ENCODE measurements around the gene CTNS.

DNA sequence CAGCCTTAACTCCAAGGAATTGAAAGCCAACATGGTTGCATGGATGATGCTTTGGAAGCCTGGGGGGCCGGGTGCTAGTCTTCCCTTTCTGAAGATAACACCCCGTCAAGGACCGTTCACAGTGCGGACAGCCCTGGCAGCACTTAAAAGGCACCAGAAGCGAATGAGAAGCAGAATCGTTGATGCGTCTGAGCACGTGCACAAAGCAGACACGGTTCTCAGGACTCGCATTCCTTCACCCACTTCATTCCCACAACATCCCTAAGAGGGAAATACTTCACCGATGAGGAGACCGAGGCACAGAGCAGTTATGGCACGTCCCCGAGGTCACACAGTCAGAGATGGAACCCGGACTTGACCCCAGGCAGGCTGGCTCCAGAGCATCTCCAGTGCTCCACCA is 41.6 kb upstream of the CTNS start:
- TF ChIP-seq, protein P1, sequence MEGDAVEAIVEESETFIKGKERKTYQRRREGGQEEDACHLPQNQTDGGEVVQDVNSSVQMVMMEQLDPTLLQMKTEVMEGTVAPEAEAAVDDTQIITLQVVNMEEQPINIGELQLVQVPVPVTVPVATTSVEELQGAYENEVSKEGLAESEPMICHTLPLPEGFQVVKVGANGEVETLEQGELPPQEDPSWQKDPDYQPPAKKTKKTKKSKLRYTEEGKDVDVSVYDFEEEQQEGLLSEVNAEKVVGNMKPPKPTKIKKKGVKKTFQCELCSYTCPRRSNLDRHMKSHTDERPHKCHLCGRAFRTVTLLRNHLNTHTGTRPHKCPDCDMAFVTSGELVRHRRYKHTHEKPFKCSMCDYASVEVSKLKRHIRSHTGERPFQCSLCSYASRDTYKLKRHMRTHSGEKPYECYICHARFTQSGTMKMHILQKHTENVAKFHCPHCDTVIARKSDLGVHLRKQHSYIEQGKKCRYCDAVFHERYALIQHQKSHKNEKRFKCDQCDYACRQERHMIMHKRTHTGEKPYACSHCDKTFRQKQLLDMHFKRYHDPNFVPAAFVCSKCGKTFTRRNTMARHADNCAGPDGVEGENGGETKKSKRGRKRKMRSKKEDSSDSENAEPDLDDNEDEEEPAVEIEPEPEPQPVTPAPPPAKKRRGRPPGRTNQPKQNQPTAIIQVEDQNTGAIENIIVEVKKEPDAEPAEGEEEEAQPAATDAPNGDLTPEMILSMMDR (IDR thresholded peaks at IDR 0.05; ENCODE audit: poor library complexity, severe bottlenecking): no peak
- TF ChIP-seq TAF1 (IDR thresholded peaks at IDR 0.05; ENCODE audit: low read depth) (no peak), RAD21 (conservative IDR thresholded peaks at IDR 0.05) (no peak), POLR2AphosphoS5 (IDR thresholded peaks at IDR 0.05) (no peak), MXI1 (conservative IDR thresholded peaks at IDR 0.05; ENCODE audit: poor library complexity, severe bottlenecking) (no peak), EZH2 (IDR thresholded peaks at IDR 0.05; ENCODE audit: borderline replicate concordance, insufficient read depth, low read length, poor library complexity, severe bottlenecking) (no peak), SMC3 (conservative IDR thresholded peaks at IDR 0.05; ENCODE audit: poor library complexity) (no peak), EP300 (conservative IDR thresholded peaks at IDR 0.05; ENCODE audit: poor library complexity, severe bottlenecking) (no peak)
- TF ChIP-seq, protein P2, sequence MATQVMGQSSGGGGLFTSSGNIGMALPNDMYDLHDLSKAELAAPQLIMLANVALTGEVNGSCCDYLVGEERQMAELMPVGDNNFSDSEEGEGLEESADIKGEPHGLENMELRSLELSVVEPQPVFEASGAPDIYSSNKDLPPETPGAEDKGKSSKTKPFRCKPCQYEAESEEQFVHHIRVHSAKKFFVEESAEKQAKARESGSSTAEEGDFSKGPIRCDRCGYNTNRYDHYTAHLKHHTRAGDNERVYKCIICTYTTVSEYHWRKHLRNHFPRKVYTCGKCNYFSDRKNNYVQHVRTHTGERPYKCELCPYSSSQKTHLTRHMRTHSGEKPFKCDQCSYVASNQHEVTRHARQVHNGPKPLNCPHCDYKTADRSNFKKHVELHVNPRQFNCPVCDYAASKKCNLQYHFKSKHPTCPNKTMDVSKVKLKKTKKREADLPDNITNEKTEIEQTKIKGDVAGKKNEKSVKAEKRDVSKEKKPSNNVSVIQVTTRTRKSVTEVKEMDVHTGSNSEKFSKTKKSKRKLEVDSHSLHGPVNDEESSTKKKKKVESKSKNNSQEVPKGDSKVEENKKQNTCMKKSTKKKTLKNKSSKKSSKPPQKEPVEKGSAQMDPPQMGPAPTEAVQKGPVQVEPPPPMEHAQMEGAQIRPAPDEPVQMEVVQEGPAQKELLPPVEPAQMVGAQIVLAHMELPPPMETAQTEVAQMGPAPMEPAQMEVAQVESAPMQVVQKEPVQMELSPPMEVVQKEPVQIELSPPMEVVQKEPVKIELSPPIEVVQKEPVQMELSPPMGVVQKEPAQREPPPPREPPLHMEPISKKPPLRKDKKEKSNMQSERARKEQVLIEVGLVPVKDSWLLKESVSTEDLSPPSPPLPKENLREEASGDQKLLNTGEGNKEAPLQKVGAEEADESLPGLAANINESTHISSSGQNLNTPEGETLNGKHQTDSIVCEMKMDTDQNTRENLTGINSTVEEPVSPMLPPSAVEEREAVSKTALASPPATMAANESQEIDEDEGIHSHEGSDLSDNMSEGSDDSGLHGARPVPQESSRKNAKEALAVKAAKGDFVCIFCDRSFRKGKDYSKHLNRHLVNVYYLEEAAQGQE (IDR thresholded peaks at IDR 0.05; ENCODE audit: borderline replicate concordance): no peak
